CD8-positive, alpha-beta memory T cell (primary cell): ENCODE results near the gene CNGB1. TPM values are rescaled to one million over a fixed set of nuclear protein-coding genes. Genes with fewer than 3 reads are reported as not detected.
A peak's percentile ranks its signal among the peaks of the same experiment; 100 is the strongest.
"Not testable (repeated sequence)": the region's sequence is repeated elsewhere in the genome, so short reads cannot be mapped to it uniquely, and the experiment has no call there.

ENCODE experiments used
- CTCF ChIA-PET: fragments of 350-600 bp; sonication (Branson Sonifier 250); formaldehyde crosslinking; loops from one replicate; lab custom pipeline; 2021; ENCODE audit warnings: antibody characterized with exemption; lab: Charles Lee
- POLR2A ChIA-PET: fragments of 350-600 bp; sonication (Branson Sonifier 250); formaldehyde crosslinking; loops from one replicate; lab custom pipeline; 2021; ENCODE audit warnings: antibody characterized with exemption; lab: Charles Lee
- DNase-seq, 5 donors: peaks; one replicate each; pipeline versions ENCODE4 v3.0.0 to v3.0.0-alpha.2; 2020 to 2022; ENCODE audit warnings: mixed read lengths in 1 of 5
- H3K27ac ChIP-seq: one replicate; pipeline ENCODE4 v1.7.0; 2013; ENCODE audit warnings: low read depth, mild to moderate bottlenecking, low read length, moderate library complexity
- H3K27me3 ChIP-seq: 2 replicates; pipeline ENCODE4 v1.7.0; 2013; ENCODE audit warnings: low read length, mild to moderate bottlenecking; ENCODE audit not compliant: insufficient read depth, poor library complexity, severe bottlenecking
- H3K36me3 ChIP-seq: 2 replicates; pipeline ENCODE4 v1.7.0; 2013; ENCODE audit warnings: mild to moderate bottlenecking, low read length, moderate library complexity; ENCODE audit not compliant: insufficient read depth
- H3K4me1 ChIP-seq: 2 replicates; pipeline ENCODE4 v1.7.0; 2013; ENCODE audit warnings: mild to moderate bottlenecking, low read length, moderate library complexity; ENCODE audit not compliant: insufficient read depth
- H3K4me3 ChIP-seq: 2 replicates; pipeline ENCODE4 v1.7.0; 2013; ENCODE audit warnings: mild to moderate bottlenecking, low read length
- H3K9me3 ChIP-seq: 2 replicates; pipeline ENCODE4 v1.7.0; 2013; ENCODE audit warnings: mild to moderate bottlenecking, low read length
- H3K27ac Mint-ChIP-seq, 8 donors: one replicate each; pipeline ENCODE4 v1.8.0; 2020 to 2021; ENCODE audit warnings: mixed read lengths in 8 of 8, mild to moderate bottlenecking in 6 of 8, inconsistent platforms in 3 of 8, moderate library complexity in 3 of 8
- H3K27me3 Mint-ChIP-seq, 2 donors: one replicate each; pipeline ENCODE4 v1.8.0; 2020 to 2021; ENCODE audit warnings: mixed read lengths in 2 of 2, mild to moderate bottlenecking in 1 of 2, moderate library complexity in 1 of 2
- H3K36me3 Mint-ChIP-seq, 3 donors: one replicate each; pipeline ENCODE4 v1.8.0; 2020 to 2021; ENCODE audit warnings: mixed read lengths in 3 of 3, inconsistent platforms in 1 of 3, mild to moderate bottlenecking in 1 of 3
- H3K4me1 Mint-ChIP-seq, 3 donors: one replicate each; pipeline ENCODE4 v1.8.0; 2020 to 2021; ENCODE audit warnings: mixed read lengths in 3 of 3, inconsistent platforms in 1 of 3, mild to moderate bottlenecking in 1 of 3
- H3K4me3 Mint-ChIP-seq, 7 donors: one replicate each; pipeline ENCODE4 v1.8.0; 2020 to 2021; ENCODE audit warnings: mixed read lengths in 7 of 7, mild to moderate bottlenecking in 6 of 7, moderate library complexity in 4 of 7, inconsistent platforms in 2 of 7
- H3K9me3 Mint-ChIP-seq, 5 donors: one replicate each; pipeline ENCODE4 v1.8.0; 2020 to 2022; ENCODE audit warnings: mixed read lengths in 5 of 5, mild to moderate bottlenecking in 3 of 5, moderate library complexity in 2 of 5, inconsistent platforms in 1 of 5
- polyA plus RNA-seq: library from polyadenylated mRNA; unstranded; fragments of 300-500 nt; fragmentation: Illumina TruSeq; gene quantifications from one replicate; pipeline ENCODE4 v1.2.3, GENCODE V29; 2021
- total RNA-seq, 2 experiments: library from RNA; stranded (reverse); gene quantifications; one replicate each; pipeline ENCODE4 v1.2.3, GENCODE V29; 2021

CNGB1 gene
- total and polyA plus RNA-seq, 3 experiments from 2014 or later: not detected

DNA sequence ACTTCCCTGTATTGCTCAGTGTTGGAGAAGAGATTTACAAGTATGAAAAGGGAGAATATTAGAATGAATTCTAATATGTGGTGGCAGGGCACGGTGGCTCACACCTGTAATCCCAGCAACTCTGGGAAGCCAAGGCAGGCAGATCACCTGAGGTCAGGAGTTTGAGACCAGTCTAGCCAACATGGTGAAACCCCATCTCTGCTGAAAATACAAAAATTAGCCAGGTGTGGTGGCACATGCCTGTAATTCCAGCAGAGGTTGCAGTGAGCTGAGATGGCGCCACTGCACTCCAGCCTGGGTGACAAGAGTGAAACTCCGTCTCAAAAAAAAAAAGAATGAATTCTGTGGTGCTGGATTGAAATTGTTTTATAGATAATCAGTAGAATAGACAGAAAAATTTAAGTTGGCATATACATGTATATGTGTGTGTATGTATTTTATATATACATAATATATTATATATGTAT lies 75.8 kb downstream of the CNGB1 start:
- H3K9me3 ChIP-seq, H3K9me3 Mint-ChIP-seq, H3K27me3 ChIP-seq, CTCF ChIA-PET, H3K4me1 ChIP-seq, H3K27ac ChIP-seq, H3K36me3 ChIP-seq, H3K4me3 Mint-ChIP-seq, H3K4me3 ChIP-seq, DNase-seq, H3K27ac Mint-ChIP-seq, H3K36me3 Mint-ChIP-seq, POLR2A ChIA-PET: not testable (repeated sequence)
- Mint-ChIP-seq H3K4me1 (peaks cover 10 to 18% (median 16%) of the 10 kb centered on the region in 3 donors), H3K27me3 (peaks cover 15 to 25% of the 10 kb centered on the region in 2 donors)

DNA sequence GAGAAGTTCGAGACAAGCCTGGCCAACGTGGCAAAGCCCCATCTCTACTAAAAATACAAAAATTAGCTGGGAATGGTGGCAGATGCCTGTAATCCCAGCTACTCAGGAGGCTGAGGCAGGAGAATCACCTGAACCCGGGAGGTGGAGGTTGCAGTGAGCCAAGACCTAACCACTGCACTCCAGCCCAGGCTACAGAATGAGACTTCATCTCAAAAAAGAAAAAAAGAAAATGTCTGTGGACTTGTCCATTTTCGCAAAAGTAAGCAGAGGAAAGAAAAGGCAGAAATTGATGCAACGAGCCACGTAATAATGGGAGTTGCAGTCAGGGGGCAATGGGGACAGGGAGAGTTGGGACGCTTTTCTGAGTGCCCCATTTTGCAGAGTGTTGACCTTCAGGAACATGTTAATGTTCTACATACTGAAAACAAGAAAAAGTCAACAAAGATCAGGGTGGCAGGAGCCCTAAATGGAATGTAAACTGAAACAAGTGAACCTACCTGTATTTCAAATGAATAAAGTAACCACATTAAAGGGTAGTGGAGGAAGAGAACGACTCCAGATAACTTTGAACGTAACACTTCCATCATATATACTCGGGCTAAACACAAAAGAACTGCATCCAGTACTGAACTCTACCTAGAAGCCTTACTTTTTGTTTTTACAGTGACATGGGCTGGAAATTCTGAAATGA lies 76.4 kb downstream of the CNGB1 start:
- ChIA-PET POLR2A (no interaction called here), CTCF (no interaction called here)
- Mint-ChIP-seq H3K4me3 (no peak overlapping the region), H3K9me3 (no peaks in the 10 kb centered on the region), H3K4me1 (peaks cover 6 to 15% (median 14%) of the 10 kb centered on the region in 3 donors), H3K27ac (no peak overlapping the region), H3K36me3 (no peaks in the 10 kb centered on the region), H3K27me3 (peaks cover 12 to 26% of the 10 kb centered on the region in 2 donors)
- Histone ChIP-seq H3K4me3 (no peak overlapping the region), H3K9me3 (no peaks in the 10 kb centered on the region), H3K36me3 (no peaks in the 10 kb centered on the region), H3K4me1 (no peaks in the 10 kb centered on the region), H3K27ac (no peak overlapping the region), H3K27me3 (no peaks in the 10 kb centered on the region)
- DNase-seq: no peak

DNA sequence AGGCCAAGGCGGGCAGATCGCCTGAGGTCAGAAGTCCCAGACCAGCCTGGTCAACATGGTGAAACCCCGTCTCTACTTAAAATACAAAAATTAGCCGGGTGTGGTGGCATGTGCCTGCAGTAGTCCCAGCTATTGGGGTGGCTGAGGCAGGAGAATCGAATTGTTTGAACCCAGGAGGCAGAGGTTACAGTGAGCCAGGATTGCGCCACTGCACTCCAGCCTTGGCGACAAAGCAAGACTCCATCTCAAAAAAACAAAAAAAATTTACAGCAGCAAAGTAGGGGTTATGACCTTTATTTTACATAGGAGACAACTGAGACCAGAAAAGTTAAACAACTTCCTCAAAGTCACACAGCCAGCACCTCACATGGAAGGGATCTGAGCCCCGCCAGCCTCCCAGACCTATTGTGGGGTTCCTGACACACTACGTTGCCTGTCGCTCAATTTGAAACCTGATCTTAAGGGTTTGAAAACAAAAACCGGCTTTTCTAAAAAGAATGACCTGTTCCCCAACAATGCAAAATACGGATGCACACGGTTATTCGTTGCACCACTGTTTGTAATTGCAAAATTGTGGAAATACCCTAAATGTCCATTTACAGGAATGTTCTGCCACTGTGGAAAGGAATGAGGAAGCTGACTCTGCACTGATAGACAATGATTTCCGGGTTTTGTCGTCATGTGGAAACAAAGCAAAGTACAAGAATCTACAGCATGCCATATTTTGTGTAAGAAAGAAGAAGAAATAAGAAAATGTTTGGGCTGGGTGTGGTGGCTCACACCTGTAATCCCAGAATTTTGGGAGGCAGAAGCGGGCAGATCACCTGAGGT lies 77.2 kb downstream of the CNGB1 start:
- Histone ChIP-seq H3K4me1 (no peaks in the 10 kb centered on the region), H3K4me3 (no peak overlapping the region), H3K27me3 (no peaks in the 10 kb centered on the region), H3K27ac (no peak overlapping the region), H3K36me3 (no peaks in the 10 kb centered on the region), H3K9me3 (no peaks in the 10 kb centered on the region)
- Mint-ChIP-seq H3K27ac (peak overlapping the region in 1 of 8 donors; percentile 3), H3K9me3 (no peaks in the 10 kb centered on the region), H3K27me3 (peaks cover 12 to 31% of the 10 kb centered on the region in 2 donors), H3K4me1 (peaks cover 9 to 17% (median 16%) of the 10 kb centered on the region in 3 donors), H3K4me3 (no peak overlapping the region), H3K36me3 (no peaks in the 10 kb centered on the region)
- CTCF ChIA-PET: no interaction called here
- POLR2A ChIA-PET: no interaction called here
- no peak for DNase-seq

DNA sequence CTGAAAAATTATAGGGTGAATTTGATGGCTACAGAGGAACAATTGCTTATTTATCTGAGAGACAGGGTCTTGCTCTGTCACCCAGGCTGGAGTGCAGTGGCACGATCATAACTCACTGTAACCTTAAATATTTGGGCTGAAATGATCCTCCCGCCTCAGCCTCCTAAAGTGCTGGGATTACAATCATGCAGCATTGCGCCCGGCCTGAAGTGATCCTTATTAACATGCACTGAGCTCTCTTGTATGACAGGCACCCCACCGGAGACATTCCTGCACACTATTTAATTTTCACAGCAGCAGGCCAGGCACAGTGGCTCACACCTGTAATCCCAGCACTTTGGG lies 77.7 kb downstream of the CNGB1 start:
- CTCF ChIA-PET: no interaction called here
- H3K36me3 Mint-ChIP-seq: no peaks in the 10 kb centered on the region
- H3K4me1 Mint-ChIP-seq: peaks cover 9 to 17% (median 16%) of the 10 kb centered on the region in 3 donors
- Histone ChIP-seq H3K36me3 (no peaks in the 10 kb centered on the region), H3K27ac (no peak overlapping the region), H3K4me3 (no peak overlapping the region), H3K9me3 (no peaks in the 10 kb centered on the region), H3K4me1 (no peaks in the 10 kb centered on the region), H3K27me3 (no peaks in the 10 kb centered on the region)
- no peaks in the 10 kb centered on the region for H3K9me3 Mint-ChIP-seq
- no peak for DNase-seq
- H3K4me3 Mint-ChIP-seq: no peak overlapping the region
- H3K27me3 Mint-ChIP-seq: peaks cover 12 to 37% of the 10 kb centered on the region in 2 donors
- no peak overlapping the region for H3K27ac Mint-ChIP-seq
- POLR2A ChIA-PET: no interaction called here

DNA sequence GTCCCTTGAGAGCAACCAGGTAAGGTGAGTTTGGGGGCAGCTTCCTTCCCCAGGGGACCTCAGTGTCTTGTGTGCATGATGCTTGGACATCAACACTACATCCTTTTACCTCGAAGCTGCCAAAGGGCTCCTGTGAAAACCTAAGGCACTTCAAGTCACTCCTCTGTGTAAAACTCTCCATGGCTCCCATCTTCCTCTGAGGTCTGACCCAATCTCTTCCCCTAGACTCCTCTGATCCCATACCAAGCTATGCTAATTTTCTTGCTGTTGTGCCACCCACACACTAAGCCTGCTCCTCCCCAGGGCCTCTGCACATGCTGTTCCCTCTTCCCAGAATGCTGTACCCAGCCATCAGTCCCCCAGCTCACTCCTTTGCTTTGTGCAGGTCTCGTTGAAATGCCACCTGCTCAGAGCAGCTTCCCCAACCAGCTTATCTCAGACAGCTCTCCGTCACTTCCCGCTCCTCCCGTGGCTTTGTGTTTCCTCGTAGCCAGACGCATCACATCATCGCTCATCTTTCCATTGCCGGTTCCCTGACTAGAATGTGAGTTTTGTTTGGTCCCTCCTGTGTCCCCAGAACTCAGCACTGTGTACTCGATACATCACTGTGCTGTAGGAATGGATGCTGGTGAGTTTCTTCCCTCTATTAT lies 78.4 kb downstream of the CNGB1 start:
- Mint-ChIP-seq H3K27me3 (peaks cover 17 to 43% of the 10 kb centered on the region in 2 donors), H3K27ac (no peak overlapping the region), H3K36me3 (peaks cover 0 to 2% (median 0%) of the 10 kb centered on the region in 3 donors), H3K9me3 (no peaks in the 10 kb centered on the region), H3K4me3 (no peak overlapping the region), H3K4me1 (peaks cover 9 to 17% (median 16%) of the 10 kb centered on the region in 3 donors)
- H3K4me3 ChIP-seq: no peak overlapping the region
- no peaks in the 10 kb centered on the region for H3K4me1 ChIP-seq
- DNase-seq: no peak
- H3K36me3 ChIP-seq: no peaks in the 10 kb centered on the region
- no peaks in the 10 kb centered on the region for H3K27me3 ChIP-seq
- no peaks in the 10 kb centered on the region for H3K9me3 ChIP-seq
- no peak overlapping the region for H3K27ac ChIP-seq
- ChIA-PET POLR2A (no interaction called here), CTCF (no interaction called here)

DNA sequence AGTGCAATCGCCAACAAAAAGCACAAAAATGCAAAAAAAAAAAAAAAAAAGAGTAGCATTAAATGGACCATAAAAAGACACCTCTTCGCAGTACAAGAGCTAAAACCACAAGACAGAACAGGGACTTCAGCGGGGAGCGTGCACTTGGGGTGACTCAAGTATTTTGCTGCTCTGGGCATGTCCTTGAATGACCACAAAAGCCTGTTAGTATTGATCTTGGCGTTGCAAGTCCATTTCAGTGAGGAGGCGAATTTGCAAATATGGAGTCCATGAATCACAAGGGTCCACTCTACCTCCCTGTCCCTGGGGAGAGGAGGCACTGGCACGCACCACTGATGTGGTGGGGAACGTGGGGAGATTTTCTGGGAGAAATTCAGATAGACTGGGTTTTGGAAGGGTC lies 78.9 kb downstream of the CNGB1 start:
- no peaks in the 10 kb centered on the region for H3K4me1 ChIP-seq
- CTCF ChIA-PET: interaction anchor here (0.7 to 3.1 kb wide), 2 partner anchors 8 to 421 kb away, joined by 3 to 18 read pairs; no protein-coding TSS in a partner anchor
- no peaks in the 10 kb centered on the region for H3K9me3 Mint-ChIP-seq

DNA sequence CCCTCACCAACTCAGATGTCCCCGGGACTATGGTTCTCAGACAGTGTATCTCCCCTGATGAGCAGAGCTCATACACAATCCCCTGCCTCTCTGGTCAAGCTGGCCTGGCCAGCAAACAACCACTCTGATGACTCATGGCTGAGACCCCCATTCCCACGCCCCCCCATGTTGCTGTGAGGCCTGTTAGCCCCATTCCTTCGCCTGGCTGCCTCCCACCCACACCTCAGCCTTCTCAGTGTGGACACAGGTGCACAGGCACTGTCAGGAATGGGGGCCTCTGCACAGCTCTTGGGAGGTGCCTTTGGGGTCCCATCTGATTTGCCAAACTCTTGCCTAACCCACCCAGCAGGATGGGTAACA lies 80.2 kb downstream of the CNGB1 start:
- H3K27ac ChIP-seq: no peak overlapping the region
- Mint-ChIP-seq H3K4me1 (peaks cover 9 to 17% (median 16%) of the 10 kb centered on the region in 3 donors), H3K4me3 (no peak overlapping the region), H3K9me3 (no peaks in the 10 kb centered on the region), H3K27ac (no peak overlapping the region), H3K27me3 (peaks cover 26 to 55% of the 10 kb centered on the region in 2 donors), H3K36me3 (peaks cover 0 to 2% (median 0%) of the 10 kb centered on the region in 3 donors)
- H3K4me1 ChIP-seq: no peaks in the 10 kb centered on the region
- DNase-seq: no peak
- no peaks in the 10 kb centered on the region for H3K9me3 ChIP-seq
- CTCF ChIA-PET: interaction anchor here (3.1 kb wide), 1 partner anchor 9 kb away, joined by 18 read pairs; no protein-coding TSS in a partner anchor
- no peaks in the 10 kb centered on the region for H3K36me3 ChIP-seq
- peaks cover 9% of the 10 kb centered on the region for H3K27me3 ChIP-seq
- POLR2A ChIA-PET: no interaction called here
- H3K4me3 ChIP-seq: no peak overlapping the region

More for the DNA sequence above, 78.9 kb downstream of the CNGB1 start:
- Histone ChIP-seq H3K27ac (no peak overlapping the region), H3K9me3 (no peaks in the 10 kb centered on the region), H3K4me3 (no peak overlapping the region), H3K36me3 (no peaks in the 10 kb centered on the region), H3K27me3 (no peaks in the 10 kb centered on the region)
- Mint-ChIP-seq H3K4me1 (peaks cover 9 to 17% (median 16%) of the 10 kb centered on the region in 3 donors), H3K27ac (no peak overlapping the region), H3K4me3 (no peak overlapping the region), H3K36me3 (peaks cover 0 to 2% (median 0%) of the 10 kb centered on the region in 3 donors), H3K27me3 (peaks cover 19 to 48% of the 10 kb centered on the region in 2 donors)
- no peak for DNase-seq
- POLR2A ChIA-PET: no interaction called here
